Left ventricle myocardium inferior (tissue), 1 donor: ENCODE measurements around the gene ADAMTS1. TPM values are rescaled to one million over a fixed set of nuclear protein-coding genes. Genes with fewer than 3 reads are reported as not detected.

Source experiments
- DNase-seq: peaks from one replicate; pipeline ENCODE4 v3.0.0-alpha.2; 2020
- H3K27ac ChIP-seq: fragments of 200-600 bp; replicated peaks from 2 replicates; pipeline ENCODE4 v1.8.0; 2021
- H3K27me3 ChIP-seq: fragments of 200-600 bp; 2 replicates; pipeline ENCODE4 v1.8.0; 2021; ENCODE audit warnings: low read depth
- H3K36me3 ChIP-seq: fragments of 200-600 bp; 2 replicates; pipeline ENCODE4 v1.8.0; 2021
- H3K4me1 ChIP-seq: fragments of 200-600 bp; 2 replicates; pipeline ENCODE4 v1.8.0; 2021
- H3K4me3 ChIP-seq: fragments of 200-600 bp; 2 replicates; pipeline ENCODE4 v1.8.0; 2021; ENCODE audit warnings: mild to moderate bottlenecking, moderate library complexity
- H3K9me3 ChIP-seq: fragments of 200-600 bp; replicated peaks from 2 replicates; pipeline ENCODE4 v1.8.0; 2021
- intact Hi-C: fragments of 100-400 bp; cut with micrococcal nuclease; formaldehyde crosslinking; loops from one replicate; pipeline ENCODE4 v1.11.0; 2022
- total RNA-seq: library from RNA; stranded (reverse); fragmentation: NEBNext Ultra II Directional; extraction: Animal tissue kit (Norgen Biotek cat#: 25700); gene quantifications from one replicate; pipeline ENCODE4 v1.2.1, GENCODE V29; 2021
- TF ChIP-seq, protein P1 (sequence below): fragments of 200-600 bp; IDR thresholded peaks from 2 replicates; pipeline ENCODE4 v1.8.0; 2021; ENCODE audit warnings: antibody characterized with exemption, mild to moderate bottlenecking, borderline replicate concordance
- donor health status: DM: no; HTN: yes; CAD: no; lungs with severe emphysema.

Gene ADAMTS1
- total RNA-seq, 1 donor from 2014 or later = 56.7 TPM

DNA sequence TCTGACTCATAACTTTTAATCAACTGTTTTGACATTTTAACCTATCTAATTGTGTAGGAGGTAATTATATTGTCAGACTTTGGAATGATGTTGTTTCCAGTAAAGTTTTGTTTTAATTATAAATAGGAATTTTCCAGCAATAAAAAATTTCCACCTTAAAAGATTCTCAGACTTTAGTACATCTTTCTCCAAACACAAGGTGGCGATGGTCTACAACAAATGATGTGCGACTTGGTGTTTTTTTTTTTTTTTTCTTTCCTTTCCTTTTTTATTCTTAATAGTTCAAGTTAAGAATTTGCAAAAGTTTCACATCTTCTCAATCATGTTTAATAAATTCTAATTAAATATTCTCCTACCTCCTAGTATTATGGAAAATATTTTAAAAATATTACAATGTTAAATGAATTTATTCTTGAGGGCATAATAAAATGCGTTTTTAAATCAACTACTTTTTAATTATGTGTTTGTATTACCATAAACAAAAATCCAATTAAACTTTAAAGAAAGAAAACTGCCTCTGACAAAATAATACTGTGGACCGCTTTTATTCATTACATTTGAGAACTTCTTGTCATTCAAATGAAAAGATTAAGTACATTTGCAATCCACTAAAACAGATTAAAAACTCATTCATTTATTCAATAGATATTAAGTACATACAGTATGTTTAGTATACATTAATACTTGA, 4.4 kb upstream of the ADAMTS1 start:
- intact Hi-C loops = loop anchor here (2.0 to 10.0 kb wide), 4 partner anchors 715 to 1893 kb away; no protein-coding TSS in a partner anchor
- DNase-seq = no peak

DNA sequence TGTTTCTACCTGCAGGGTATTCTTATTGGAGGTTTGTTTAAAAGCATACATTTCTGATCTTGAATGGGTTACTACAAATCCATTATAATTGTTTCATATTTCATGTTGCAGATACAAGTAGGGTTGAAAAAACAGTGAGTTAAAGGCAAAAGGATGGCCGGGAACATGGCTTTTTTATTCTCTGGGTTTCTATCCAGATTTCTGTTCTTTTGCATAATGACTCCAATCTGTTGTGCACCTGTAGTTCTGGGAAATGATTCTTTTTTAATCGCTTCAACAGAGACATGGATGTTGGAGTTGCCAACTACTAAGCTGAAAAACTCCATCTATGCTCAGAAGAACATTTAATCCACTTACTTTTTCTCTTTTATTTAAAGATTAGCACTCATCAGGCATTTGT, 2.7 kb upstream of the ADAMTS1 start:
- Histone ChIP-seq H3K4me3 (no peak overlapping the region), H3K27ac (peak overlapping the region; percentile 99), H3K4me1 (peaks cover 59% of the 10 kb centered on the region), H3K36me3 (no peaks in the 10 kb centered on the region), H3K27me3 (no peaks in the 10 kb centered on the region), H3K9me3 (no peaks in the 10 kb centered on the region)
- TF ChIP-seq, protein P1, sequence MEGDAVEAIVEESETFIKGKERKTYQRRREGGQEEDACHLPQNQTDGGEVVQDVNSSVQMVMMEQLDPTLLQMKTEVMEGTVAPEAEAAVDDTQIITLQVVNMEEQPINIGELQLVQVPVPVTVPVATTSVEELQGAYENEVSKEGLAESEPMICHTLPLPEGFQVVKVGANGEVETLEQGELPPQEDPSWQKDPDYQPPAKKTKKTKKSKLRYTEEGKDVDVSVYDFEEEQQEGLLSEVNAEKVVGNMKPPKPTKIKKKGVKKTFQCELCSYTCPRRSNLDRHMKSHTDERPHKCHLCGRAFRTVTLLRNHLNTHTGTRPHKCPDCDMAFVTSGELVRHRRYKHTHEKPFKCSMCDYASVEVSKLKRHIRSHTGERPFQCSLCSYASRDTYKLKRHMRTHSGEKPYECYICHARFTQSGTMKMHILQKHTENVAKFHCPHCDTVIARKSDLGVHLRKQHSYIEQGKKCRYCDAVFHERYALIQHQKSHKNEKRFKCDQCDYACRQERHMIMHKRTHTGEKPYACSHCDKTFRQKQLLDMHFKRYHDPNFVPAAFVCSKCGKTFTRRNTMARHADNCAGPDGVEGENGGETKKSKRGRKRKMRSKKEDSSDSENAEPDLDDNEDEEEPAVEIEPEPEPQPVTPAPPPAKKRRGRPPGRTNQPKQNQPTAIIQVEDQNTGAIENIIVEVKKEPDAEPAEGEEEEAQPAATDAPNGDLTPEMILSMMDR = no peak
- intact Hi-C loops = loop anchor here (5.0 kb wide), 1 partner anchor 1894 kb away; no protein-coding TSS in a partner anchor
- DNase-seq = no peak

More for the DNA sequence above, 4.4 kb upstream of the ADAMTS1 start:
- TF ChIP-seq, protein P1 = peak; percentile 68
- no peaks in the 10 kb centered on the region for H3K9me3 ChIP-seq
- peak overlapping the region; percentile 32 for H3K4me3 ChIP-seq
- peaks cover 48% of the 10 kb centered on the region for H3K4me1 ChIP-seq
- no peaks in the 10 kb centered on the region for H3K27me3 ChIP-seq
- H3K36me3 ChIP-seq = no peaks in the 10 kb centered on the region
- peak overlapping the region; percentile 6 for H3K27ac ChIP-seq

DNA sequence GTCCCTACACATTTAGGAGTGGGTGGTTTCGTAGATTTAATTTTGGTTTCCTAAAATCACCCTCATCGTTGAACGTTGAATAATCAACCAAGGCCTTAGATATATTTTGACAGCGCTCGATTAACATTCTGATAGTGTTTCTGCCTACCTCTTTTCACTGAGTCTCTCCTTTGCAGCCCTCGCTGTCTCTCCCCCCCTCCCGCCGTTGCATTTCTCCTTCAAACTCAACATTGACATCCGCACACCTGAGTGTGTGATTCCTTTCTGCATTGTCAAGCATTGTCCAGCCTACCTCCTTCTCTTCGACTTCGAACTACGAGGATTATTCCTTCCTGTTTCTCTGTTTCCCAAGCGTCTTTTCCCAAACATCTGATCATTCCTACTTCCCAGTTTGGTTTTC, 1.8 kb upstream of the ADAMTS1 start:
- H3K9me3 ChIP-seq = no peaks in the 10 kb centered on the region
- H3K4me1 ChIP-seq = peaks cover 68% of the 10 kb centered on the region
- no peak for DNase-seq
- H3K27me3 ChIP-seq = no peaks in the 10 kb centered on the region
- H3K27ac ChIP-seq = peak overlapping the region; percentile 99
- TF ChIP-seq, protein P1 = no peak
- H3K4me3 ChIP-seq = peak overlapping the region; percentile 94
- intact Hi-C loops = loop anchor here (5.0 kb wide), 1 partner anchor 1895 kb away; no protein-coding TSS in a partner anchor
- peaks cover 6% of the 10 kb centered on the region for H3K36me3 ChIP-seq

DNA sequence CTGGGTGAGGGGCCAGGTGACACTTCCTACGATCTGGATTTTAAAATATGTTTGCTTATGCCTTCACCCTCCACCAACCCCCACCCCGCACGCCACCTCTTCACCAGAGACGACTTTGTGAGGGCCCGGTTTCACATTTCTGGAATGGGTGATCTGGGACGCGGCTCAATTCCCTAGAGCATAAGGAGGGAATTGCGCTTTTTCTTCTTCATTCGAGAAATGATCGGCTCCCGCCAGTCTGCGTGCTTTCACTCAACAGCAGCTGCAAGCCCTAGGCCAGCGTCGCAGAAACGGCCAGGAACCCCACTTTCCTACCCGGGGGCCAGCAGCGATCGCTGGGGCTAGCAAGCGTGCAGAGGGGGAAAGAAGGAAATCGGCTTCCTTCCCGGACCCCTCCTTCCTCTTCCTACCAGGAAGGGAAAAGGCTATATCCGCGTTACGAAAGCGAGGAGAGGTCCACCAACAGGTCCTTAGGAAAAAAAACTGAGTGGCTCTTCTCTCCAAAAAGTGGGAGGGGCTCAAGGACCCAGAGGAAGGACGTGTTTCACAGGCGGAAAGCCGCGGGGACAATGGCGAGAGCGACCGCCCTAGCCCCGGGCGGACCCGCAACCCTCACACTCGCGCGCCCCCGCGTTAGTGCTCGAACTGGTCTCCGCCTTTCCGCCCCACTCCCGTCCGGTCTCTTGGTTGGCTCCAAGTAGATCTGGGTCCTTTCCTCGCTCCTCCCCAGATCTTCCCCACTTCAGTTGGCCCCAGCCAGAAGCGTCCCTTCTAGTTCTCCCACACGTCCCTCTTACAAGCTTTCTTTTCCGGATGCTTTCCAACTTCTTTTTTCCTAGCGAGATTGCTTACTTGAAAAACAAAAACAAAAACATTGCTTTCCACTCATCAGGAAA, 1.1 kb upstream of the ADAMTS1 start:
- peak overlapping the region; percentile 99 for H3K27ac ChIP-seq
- H3K27me3 ChIP-seq = no peaks in the 10 kb centered on the region
- peak; percentile 91 for DNase-seq
- TF ChIP-seq, protein P1 = no peak
- intact Hi-C loops = loop anchor here (5.0 kb wide), 1 partner anchor 1896 kb away; no protein-coding TSS in a partner anchor
- peaks cover 75% of the 10 kb centered on the region for H3K4me1 ChIP-seq
- peak overlapping the region; percentile 94 for H3K4me3 ChIP-seq
- H3K9me3 ChIP-seq = no peaks in the 10 kb centered on the region
- H3K36me3 ChIP-seq = peaks cover 14% of the 10 kb centered on the region

- H3K36me3 ChIP-seq = peaks cover 19% of the 10 kb centered on the region
- H3K9me3 ChIP-seq = no peaks in the 10 kb centered on the region
- TF ChIP-seq, protein P1 = no peak
- intact Hi-C loops = loop anchor here (5.0 kb wide), 1 partner anchor 1897 kb away; no protein-coding TSS in a partner anchor
- no peak for DNase-seq
- peak overlapping the region; percentile 94 for H3K4me3 ChIP-seq
- no peaks in the 10 kb centered on the region for H3K27me3 ChIP-seq
- peaks cover 81% of the 10 kb centered on the region for H3K4me1 ChIP-seq
- H3K27ac ChIP-seq = peak overlapping the region; percentile 99
Measured at GRCh38 chr21:26845759-26846035, 488 bp upstream of the ADAMTS1 start.
